GM10266 (cell line): Measurements from ENCODE around the gene CCL3.
"Not testable (repeated sequence)": the region's sequence is repeated elsewhere in the genome, so short reads cannot be mapped to it uniquely, and the experiment has no call there.

ENCODE experiments used
- DNase-seq: peaks from one replicate; pipeline ENCODE4 v3.0.0; 2012; ENCODE audit errors: extremely low spot score
- TF ChIP-seq, protein P1 (sequence below): IDR thresholded peaks from 2 replicates; pipeline ENCODE4 v1.5.1; 2012; ENCODE audit warnings: mild to moderate bottlenecking, low read depth; ENCODE audit not compliant: control insufficient read depth, insufficient read depth; ENCODE audit errors: missing control alignments

The CCL3 gene

DNA sequence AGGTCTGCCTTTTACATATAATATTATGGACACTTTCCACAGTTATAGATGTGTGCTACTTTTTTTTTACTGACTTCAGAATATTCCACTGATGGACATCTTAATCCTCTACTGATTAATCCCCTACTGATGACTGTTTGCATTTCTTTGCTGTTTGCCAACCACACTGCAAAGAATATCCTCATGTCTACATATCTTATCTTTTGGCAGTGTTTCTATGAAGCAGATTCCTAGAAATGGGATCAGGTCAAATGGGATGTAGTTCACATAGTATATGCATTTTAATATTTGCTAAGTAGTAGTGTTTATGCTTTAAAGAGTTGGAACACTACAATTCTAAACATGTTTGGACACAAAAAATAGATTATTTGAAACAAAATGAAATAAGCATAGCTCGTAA is 3.2 kb downstream of the CCL3 start:
- DNase-seq = no peak
- TF ChIP-seq, protein P1, sequence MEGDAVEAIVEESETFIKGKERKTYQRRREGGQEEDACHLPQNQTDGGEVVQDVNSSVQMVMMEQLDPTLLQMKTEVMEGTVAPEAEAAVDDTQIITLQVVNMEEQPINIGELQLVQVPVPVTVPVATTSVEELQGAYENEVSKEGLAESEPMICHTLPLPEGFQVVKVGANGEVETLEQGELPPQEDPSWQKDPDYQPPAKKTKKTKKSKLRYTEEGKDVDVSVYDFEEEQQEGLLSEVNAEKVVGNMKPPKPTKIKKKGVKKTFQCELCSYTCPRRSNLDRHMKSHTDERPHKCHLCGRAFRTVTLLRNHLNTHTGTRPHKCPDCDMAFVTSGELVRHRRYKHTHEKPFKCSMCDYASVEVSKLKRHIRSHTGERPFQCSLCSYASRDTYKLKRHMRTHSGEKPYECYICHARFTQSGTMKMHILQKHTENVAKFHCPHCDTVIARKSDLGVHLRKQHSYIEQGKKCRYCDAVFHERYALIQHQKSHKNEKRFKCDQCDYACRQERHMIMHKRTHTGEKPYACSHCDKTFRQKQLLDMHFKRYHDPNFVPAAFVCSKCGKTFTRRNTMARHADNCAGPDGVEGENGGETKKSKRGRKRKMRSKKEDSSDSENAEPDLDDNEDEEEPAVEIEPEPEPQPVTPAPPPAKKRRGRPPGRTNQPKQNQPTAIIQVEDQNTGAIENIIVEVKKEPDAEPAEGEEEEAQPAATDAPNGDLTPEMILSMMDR = no peak

DNA sequence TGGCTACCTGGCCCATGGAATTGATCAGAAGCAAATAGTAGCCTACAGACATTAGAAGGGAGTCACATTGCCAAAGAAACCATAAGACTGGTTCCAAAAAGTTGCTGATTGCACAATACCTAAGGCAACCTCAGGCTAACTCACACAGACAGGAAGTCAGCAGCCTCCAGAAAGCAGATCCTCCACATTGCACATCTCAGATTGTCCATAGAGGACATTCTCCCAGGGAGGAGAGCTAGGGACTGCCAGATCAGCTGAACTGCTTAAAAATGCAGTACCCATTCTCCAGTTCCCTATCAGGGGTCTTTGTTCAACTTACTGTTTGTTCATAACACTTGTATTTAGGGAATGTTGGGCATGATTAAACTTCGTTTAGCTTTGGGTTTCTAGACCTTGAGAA is 4.2 kb downstream of the CCL3 start:
- no peak for DNase-seq

DNA sequence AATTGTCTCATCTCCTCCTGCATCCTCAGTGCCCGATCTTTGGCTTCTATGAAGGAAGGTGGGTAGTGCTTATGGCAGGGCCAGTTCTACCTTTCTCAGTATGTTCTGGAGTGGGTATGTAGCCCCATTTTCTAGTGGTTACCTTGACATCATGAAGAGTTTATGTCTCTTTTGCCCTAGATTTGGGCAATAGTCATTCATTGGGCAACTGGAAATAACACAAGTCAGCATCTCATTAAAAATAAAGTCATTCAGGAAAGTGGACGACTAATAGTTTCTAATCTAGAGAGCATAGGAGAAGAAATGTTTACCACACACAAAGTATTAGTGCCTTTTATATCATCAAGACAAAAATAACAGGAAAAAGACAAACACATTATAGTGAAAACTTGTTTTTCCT is 6.3 kb downstream of the CCL3 start:
- not testable (repeated sequence) for DNase-seq

More for the DNA sequence above, 4.2 kb downstream of the CCL3 start:
- TF ChIP-seq, protein P1 = no peak

DNA sequence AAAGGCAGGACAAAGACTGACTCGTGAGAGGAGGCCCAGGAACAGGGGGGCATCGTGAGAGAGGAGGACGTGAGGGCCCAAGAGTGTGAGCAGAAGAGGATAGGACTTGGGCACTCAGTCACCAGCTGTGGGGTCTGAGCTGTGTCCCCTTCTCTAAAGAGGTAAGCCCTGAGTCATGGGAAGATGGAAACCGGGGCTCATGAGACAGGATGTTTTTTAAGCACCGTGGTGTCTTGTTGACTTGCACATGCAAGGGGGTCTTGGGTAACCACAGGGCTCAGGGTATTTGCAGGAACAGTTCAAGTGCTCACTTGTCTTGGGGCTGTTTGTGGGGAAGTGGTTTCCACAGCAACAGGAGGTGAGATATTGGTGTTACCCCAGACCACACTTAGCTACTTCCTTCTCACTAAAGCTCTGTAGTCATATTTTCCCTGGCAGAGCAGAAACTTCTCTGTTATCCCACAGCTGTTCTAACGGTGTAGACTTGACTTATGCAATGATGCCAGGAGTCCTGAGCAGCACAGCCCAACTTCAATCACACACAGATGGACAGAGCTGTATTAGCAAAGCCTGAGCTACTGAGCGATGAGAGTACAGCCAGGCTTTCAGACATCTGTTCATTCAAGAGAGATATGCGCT is 7.3 kb downstream of the CCL3 start:
- peak; percentile 46 for DNase-seq

DNA sequence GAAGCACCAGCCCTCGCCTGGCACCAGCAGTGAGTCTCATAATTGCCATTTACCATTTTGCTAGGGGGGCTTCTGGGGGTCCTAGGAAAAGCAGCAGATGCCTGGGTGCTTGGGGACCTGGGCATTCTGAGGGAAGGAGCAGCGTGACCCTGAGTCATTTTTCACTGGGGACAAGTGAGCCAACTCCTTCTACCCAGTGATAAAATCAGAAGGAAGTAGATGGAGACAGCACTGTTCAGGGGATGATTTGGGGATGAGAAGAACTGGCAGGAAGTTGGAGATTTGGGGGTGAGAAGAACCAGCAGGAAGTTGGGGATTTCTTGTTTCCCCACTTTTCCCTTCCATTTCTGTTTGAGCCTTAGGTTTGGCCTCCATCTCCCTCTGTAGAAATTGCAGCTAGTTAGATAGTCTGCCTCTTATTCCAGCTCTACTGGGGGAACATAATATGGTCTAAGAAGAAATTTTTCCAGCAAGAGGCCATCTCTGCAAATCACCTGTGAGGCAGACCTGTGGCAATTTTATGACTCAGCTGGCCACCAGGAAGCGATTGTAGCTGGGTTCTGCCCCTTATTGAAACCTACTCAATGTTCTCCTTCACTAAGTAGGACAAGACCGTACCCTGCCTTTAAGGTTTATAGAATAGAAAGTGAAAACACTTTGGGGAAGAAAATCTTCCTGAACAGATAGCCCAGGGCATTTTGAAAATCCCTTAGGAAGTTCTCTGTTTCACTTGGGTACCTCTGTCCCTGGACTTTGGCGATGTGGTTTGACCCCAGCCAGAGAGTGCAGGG is 8.1 kb downstream of the CCL3 start:
- not testable (repeated sequence) for DNase-seq

DNA sequence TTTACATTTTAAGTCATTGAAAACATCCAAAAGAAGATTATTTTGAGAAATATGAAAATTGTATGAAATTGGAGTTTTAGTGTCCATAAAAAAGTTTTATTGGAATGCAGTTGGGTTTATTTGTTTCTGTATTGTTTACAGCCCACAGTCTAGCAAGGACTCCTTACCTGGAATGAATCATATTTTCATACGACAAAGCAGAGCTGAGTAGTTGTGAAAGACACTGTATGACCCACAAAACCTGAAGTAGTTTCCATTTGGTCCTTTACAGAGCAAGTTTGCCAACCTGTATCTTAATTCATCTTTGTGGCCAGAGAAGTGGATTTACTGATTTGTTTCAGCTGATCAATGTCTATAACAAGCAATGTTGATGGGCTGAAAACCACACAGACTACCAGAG is 15.6 kb downstream of the CCL3 start:
- TF ChIP-seq, protein P1 = no peak
- no peak for DNase-seq

DNA sequence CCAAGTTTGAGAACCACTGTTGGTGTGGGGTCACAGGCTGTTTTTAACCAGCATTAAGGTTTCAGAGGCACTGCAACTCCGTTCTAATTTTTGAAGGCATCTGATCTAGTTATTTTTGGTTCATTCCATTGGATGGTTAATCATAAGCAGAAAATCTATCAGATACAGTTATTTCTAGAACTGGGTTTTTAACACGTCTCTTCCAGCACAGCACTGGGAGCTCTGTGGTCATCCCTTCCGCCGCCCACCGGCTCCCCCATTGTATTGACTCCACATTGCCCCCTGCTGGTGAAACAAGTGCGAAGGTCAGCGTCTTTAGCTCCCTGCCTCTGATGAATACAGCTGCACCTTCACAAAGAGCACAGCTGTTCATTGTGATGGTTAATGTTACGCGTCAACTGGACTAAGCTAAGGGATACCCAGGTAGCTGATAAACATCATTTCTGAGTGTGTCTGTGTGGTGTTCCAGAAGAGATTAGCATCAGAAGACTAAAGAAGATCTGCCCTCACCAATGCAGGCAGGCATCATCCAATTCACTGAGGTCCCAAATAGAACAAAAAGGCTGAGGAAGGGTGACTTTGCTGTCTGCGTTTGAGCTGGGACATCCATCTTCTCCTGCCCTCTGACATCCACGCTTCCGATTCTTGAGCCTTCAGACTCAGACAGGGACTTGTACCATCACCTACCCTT is 17.4 kb downstream of the CCL3 start:
- peak; percentile 73 for DNase-seq
- TF ChIP-seq, protein P1 = peak; percentile 80

DNA sequence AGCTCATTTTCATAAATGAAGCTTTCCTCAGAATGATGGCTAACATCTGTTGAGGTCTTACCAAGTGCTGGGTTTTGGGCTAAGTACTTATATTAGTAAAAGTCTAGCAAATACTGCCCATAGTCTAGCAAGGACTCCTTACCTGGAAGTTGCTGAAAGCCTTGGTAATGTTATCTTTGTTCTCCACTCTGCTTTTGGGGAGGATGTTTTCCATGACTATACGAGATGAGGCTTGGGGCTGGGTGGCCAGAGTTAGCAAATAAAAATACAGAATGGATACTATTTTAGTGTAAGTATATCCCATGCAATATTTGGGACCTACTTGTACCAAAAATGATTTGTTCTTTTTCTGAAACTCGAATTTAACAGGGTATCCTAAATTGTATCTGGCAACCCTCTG is 18.2 kb downstream of the CCL3 start:
- DNase-seq = no peak

More for the DNA sequence above, 18.2 kb downstream of the CCL3 start:
- TF ChIP-seq, protein P1 = no peak
